ENCODE data around the gene TPX2.

- TF ChIP-seq SIN3A (IDR thresholded peaks at IDR 0.05; ENCODE audit: borderline replicate concordance, low read depth, low read length) (no peak), CTCF (IDR thresholded peaks at IDR 0.05) (no peak), POLR2AphosphoS5 (IDR thresholded peaks at IDR 0.05; ENCODE audit: low read depth, low read length) (no peak), RXRA (IDR thresholded peaks at IDR 0.05; ENCODE audit: borderline replicate concordance, low read depth) (no peak)
Measured at GRCh38 chr20:31819083-31819784, 80.1 kb downstream of the TPX2 start, which contains the start of gene MYLK2.
